K562 (cell line): ENCODE results near the gene NCKAP1. TPM values are rescaled to one million over a fixed set of nuclear protein-coding genes. Genes with fewer than 3 reads are reported as not detected.
A peak's percentile ranks its signal among the peaks of the same experiment; 100 is the strongest.

Experiments used
- CHD4 ChIP-seq: fragments of 200-600 bp; sonication (generic); IDR thresholded peaks from 3 replicates; pipeline ENCODE4 v1.6.1; 2012; ENCODE audit warnings: low read depth, mild to moderate bottlenecking, mixed read lengths, low read length, inconsistent platforms; ENCODE audit not compliant: insufficient read depth, insufficient replicate concordance, poor library complexity, severe bottlenecking
- CXXC5 ChIP-seq: fragments of 250-450 bp; sonication (Bioruptor Pico); IDR thresholded peaks from 2 replicates; pipeline ENCODE4 v1.8.0; 2022; ENCODE audit warnings: inconsistent platforms, mild to moderate bottlenecking, moderate library complexity
- DNMT1 ChIP-seq: fragments of 450-650 bp; IDR thresholded peaks from 2 replicates; pipeline ENCODE4 v1.6.1; 2016; ENCODE audit warnings: antibody characterized with exemption, mild to moderate bottlenecking
- GTF2E2 ChIP-seq: fragments of 200-800 bp; sonication (Bioruptor generic); IDR thresholded peaks from 2 replicates; pipeline ENCODE4 v1.6.1; 2016; ENCODE audit warnings: missing genetic modification characterization, missing compliant biosample characterization
- KAT2B ChIP-seq: IDR thresholded peaks from one replicate; pipeline ENCODE4 v1.6.1; 2012; ENCODE audit warnings: low read depth, mild to moderate bottlenecking, control low read depth, inconsistent platforms, low read length, moderate library complexity
- MECOM ChIP-seq: fragments of 250-450 bp; sonication (Bioruptor Pico); IDR thresholded peaks from 2 replicates; pipeline ENCODE4 v1.8.0; 2022; ENCODE audit warnings: inconsistent platforms
- POLR3G ChIP-seq: IDR thresholded peaks from 2 replicates; pipeline ENCODE4 v1.6.1; 2011; ENCODE audit not compliant: insufficient read length, insufficient replicate concordance; ENCODE audit errors: extremely low read depth
- SMARCE1 ChIP-seq: fragments of 450-650 bp; IDR thresholded peaks from 2 replicates; pipeline ENCODE4 v1.7.1; 2016; ENCODE audit warnings: mild to moderate bottlenecking
- ZFX ChIP-seq: sonication (generic); formaldehyde crosslinking; IDR thresholded peaks from 2 replicates; pipeline ENCODE4 v1.8.0; 2022; ENCODE audit warnings: mild to moderate bottlenecking, missing genetic modification reagents, moderate library complexity
- ZNF766 ChIP-seq: fragments of 200-800 bp; sonication (Bioruptor generic); conservative IDR thresholded peaks from 2 replicates; pipeline ENCODE4 v1.6.1; 2016; ENCODE audit warnings: missing genetic modification characterization, missing compliant biosample characterization
- polyA plus RNA-seq, 8 experiments: library from polyadenylated mRNA; depleted of rRNA in 4 of 8; stranded (reverse) in 5 of 8; unstranded in 3 of 8; fragments of >200 nt; fragmentation: Nextera tagmentation in 2 of 8; fragmentation: Illumina TruSeq in 1 of 8; extraction: Ambion mirVana in 2 of 8; extraction: Trizol in 1 of 8; gene quantifications; 2 replicates each; pipeline versions ENCODE4 v1.2.1 to v1.2.3, GENCODE V29; 2011 to 2014; ENCODE audit warnings: inconsistent platforms in 1 of 8, missing spikeins in 1 of 8
- total RNA-seq, 7 experiments: library from RNA; depleted of rRNA in 6 of 7; stranded (reverse); fragments of >200 nt in 6 of 7; fragmentation: Illumina TruSeq in 2 of 7; extraction: Trizol in 2 of 7; gene quantifications; 2 replicates each; pipeline versions ENCODE4 v1.2.1 to v1.2.3, GENCODE V29; 2011 to 2021; ENCODE audit warnings: low replicate concordance in 1 of 7
- TF ChIP-seq, protein P1 (sequence below), 2 experiments: fragments of 450-650 bp; IDR thresholded peaks; 2 replicates each; pipeline ENCODE4 v1.6.1; 2016; ENCODE audit warnings: mild to moderate bottlenecking in 2 of 2, borderline replicate concordance in 1 of 2, low read depth in 1 of 2, moderate library complexity in 1 of 2
- TF ChIP-seq, protein P2 (sequence below): fragments of 450-650 bp; IDR thresholded peaks from 2 replicates; pipeline ENCODE4 v1.6.1; 2017; ENCODE audit warnings: antibody characterized with exemption, mild to moderate bottlenecking
- TF ChIP-seq, protein P3 (sequence below): fragments of 450-650 bp; formaldehyde crosslinking; IDR thresholded peaks from 2 replicates; pipeline ENCODE4 v1.4.0; 2020; ENCODE audit warnings: mild to moderate bottlenecking, moderate library complexity

The NCKAP1 gene
- total and polyA plus RNA-seq, 9 of the 15 experiments (the other 6 are each of a cell fraction or from before 2014, with no cell fraction given) = 34.0 to 153 (median 88.7) TPM

DNA sequence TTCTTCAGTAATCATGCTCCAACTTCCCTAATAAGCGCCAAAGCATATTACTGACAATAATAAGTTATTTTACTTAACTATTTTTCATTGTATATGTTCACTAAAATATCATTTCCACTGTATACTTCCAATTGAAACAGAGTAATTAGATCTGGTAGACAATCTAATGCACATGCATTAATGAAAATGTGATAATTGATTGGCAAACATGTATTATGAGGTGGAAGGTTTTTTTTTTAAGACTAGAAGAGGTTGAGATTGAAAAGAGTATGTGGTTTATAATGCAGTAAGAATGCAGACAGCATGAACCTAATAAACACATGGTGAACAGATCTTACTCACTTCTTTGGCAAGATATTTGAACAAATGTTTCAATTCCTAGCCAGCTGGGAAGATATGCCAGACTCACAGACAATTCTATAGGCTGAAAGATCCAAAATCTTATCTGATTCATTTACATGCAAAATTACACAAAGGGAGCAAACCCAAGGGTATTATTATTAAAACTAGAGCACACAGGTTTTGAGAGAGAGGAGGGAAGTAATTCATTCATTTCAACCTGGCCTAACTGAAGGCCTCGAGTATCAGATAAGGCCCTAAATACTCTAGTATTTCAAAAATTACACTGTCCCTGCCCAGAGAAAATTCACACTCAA, 2.8 kb downstream of the NCKAP1 start (continued):
- TF ChIP-seq, protein P1, sequence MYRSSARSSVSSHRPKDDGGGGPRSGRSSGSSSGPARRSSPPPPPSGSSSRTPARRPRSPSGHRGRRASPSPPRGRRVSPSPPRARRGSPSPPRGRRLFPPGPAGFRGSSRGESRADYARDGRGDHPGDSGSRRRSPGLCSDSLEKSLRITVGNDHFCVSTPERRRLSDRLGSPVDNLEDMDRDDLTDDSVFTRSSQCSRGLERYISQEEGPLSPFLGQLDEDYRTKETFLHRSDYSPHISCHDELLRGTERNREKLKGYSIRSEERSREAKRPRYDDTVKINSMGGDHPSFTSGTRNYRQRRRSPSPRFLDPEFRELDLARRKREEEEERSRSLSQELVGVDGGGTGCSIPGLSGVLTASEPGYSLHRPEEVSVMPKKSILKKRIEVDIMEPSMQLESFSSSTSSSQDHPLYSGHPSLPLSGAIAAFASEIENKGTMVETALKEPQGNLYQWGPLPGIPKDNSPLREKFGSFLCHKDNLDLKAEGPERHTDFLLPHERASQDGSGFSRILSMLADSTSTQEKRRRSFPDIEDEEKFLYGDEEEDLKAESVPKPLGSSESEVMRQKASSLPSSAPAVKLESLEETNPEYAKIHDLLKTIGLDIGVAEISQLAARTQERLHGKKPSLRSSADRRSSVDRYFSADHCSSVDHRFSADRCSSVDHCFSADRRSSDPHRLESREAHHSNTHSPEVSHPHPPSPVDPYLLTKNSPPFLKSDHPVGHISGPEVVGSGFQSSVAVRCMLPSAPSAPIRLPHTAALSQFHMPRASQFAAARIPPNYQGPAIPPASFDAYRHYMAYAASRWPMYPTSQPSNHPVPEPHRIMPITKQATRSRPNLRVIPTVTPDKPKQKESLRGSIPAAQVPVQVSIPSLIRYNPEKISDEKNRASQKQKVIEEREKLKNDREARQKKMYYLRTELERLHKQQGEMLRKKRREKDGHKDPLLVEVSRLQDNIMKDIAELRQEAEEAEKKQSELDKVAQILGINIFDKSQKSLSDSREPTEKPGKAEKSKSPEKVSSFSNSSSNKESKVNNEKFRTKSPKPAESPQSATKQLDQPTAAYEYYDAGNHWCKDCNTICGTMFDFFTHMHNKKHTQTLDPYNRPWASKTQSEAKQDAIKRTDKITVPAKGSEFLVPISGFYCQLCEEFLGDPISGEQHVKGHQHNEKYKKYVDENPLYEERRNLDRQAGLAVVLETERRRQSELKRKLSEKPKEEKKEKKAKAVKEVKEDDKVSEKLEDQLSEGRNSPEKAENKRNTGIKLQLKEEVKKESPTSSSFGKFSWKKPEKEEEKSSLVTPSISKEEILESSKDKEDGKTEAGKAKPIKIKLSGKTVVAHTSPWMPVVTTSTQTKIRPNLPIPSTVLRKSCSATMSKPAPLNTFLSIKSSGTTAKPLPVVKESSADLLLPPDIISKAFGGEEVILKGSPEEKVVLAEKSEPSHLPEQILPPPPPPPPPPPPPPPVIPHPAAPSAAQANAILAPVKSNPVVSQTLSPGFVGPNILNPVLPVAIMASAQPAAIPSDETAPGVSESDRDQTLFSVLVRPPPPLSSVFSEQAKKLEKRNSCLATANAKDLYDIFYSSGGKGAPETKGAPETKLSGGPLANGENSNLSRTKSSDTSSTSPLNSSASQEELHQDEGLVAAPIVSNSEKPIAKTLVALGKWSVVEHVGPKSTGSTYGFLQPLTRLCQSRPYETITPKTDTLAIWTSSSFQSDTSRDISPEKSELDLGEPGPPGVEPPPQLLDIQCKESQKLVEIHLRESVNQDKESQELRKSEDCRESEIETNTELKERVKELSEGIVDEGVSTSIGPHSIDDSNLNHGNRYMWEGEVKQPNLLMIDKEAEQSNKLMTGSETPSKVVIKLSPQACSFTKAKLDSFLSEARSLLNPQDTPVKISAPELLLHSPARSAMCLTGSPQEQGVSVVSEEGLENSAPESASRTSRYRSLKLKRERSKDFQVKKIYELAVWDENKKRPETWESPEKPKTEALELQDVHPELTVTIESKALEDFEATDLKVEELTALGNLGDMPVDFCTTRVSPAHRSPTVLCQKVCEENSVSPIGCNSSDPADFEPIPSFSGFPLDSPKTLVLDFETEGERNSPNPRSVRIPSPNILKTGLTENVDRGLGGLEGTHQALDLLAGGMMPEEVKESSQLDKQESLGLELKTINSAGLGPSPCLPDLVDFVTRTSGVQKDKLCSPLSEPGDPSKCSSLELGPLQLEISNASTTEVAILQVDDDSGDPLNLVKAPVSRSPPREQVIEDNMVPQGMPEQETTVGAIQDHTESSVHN (IDR thresholded peaks at IDR 0.05; ENCODE audit: borderline replicate concordance in 1 of 2, low read depth in 1 of 2) = peak in 1 of 2 experiments; percentile 18; a peak in 1 of 4 replicates
- no peak for TF ChIP-seq POLR3G
- TF ChIP-seq GTF2E2 (tag) = 0 out of 2 replicates have a peak, but pooled peaks have one; percentile 35
- no peak for TF ChIP-seq SMARCE1
- TF ChIP-seq, protein P2, sequence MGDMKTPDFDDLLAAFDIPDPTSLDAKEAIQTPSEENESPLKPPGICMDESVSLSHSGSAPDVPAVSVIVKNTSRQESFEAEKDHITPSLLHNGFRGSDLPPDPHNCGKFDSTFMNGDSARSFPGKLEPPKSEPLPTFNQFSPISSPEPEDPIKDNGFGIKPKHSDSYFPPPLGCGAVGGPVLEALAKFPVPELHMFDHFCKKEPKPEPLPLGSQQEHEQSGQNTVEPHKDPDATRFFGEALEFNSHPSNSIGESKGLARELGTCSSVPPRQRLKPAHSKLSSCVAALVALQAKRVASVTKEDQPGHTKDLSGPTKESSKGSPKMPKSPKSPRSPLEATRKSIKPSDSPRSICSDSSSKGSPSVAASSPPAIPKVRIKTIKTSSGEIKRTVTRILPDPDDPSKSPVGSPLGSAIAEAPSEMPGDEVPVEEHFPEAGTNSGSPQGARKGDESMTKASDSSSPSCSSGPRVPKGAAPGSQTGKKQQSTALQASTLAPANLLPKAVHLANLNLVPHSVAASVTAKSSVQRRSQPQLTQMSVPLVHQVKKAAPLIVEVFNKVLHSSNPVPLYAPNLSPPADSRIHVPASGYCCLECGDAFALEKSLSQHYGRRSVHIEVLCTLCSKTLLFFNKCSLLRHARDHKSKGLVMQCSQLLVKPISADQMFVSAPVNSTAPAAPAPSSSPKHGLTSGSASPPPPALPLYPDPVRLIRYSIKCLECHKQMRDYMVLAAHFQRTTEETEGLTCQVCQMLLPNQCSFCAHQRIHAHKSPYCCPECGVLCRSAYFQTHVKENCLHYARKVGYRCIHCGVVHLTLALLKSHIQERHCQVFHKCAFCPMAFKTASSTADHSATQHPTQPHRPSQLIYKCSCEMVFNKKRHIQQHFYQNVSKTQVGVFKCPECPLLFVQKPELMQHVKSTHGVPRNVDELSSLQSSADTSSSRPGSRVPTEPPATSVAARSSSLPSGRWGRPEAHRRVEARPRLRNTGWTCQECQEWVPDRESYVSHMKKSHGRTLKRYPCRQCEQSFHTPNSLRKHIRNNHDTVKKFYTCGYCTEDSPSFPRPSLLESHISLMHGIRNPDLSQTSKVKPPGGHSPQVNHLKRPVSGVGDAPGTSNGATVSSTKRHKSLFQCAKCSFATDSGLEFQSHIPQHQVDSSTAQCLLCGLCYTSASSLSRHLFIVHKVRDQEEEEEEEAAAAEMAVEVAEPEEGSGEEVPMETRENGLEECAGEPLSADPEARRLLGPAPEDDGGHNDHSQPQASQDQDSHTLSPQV = 0 out of 2 replicates have a peak, but pooled peaks have one; percentile 12
- TF ChIP-seq MECOM (CRISPR knock-in tag) = no peak
- 0 out of 2 replicates have a peak, but pooled peaks have one; percentile 24 for TF ChIP-seq DNMT1
- peak; percentile 52 for TF ChIP-seq CHD4
- TF ChIP-seq CXXC5 (CRISPR knock-in tag) = peak; percentile 68
- TF ChIP-seq KAT2B = no peak
- TF ChIP-seq ZFX (CRISPR knock-in tag) = peak; percentile 51; the same call in 1 of the 2 replicates
- TF ChIP-seq ZNF766 (CRISPR knock-in tag) = peak; percentile 87
- TF ChIP-seq, protein P3, sequence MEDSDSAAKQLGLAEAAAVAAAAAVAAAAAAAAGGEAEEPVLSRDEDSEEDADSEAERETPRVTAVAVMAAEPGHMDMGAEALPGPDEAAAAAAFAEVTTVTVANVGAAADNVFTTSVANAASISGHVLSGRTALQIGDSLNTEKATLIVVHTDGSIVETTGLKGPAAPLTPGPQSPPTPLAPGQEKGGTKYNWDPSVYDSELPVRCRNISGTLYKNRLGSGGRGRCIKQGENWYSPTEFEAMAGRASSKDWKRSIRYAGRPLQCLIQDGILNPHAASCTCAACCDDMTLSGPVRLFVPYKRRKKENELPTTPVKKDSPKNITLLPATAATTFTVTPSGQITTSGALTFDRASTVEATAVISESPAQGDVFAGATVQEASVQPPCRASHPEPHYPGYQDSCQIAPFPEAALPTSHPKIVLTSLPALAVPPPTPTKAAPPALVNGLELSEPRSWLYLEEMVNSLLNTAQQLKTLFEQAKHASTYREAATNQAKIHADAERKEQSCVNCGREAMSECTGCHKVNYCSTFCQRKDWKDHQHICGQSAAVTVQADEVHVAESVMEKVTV (CRISPR knock-in tag) = no peak
